SK-N-SH (cell line): ENCODE data around the gene FANCI.

Source experiments
- CTCF ChIP-seq: fragments of 200-600 bp; sonication (generic); IDR thresholded peaks from 2 replicates; pipeline ENCODE4 v1.6.1; 2017; ENCODE audit warnings: antibody characterized with exemption, mild to moderate bottlenecking, moderate library complexity
- EZH2phosphoT487 ChIP-seq: fragments of 200-600 bp; sonication (generic); IDR thresholded peaks from 2 replicates; pipeline ENCODE4 v1.6.1; 2017; ENCODE audit warnings: low read depth, mixed run types, mild to moderate bottlenecking, antibody characterized with exemption, moderate library complexity, borderline replicate concordance

GRCh38 chr15:89196241-89196640 lies 47.5 kb upstream of the FANCI start:
- TF ChIP-seq CTCF (no peak), EZH2phosphoT487 (no peak)
